Activated CD8-positive, alpha-beta memory T cell treated with anti-CD3 and anti-CD28 coated beads, Interleukin-2, amount 50 U/mL, for 24 hours (primary cell): ENCODE measurements around the gene ZNF442.
"Not testable (repeated sequence)": the region's sequence is repeated elsewhere in the genome, so short reads cannot be mapped to it uniquely, and the experiment has no call there.

Experiments used
- DNase-seq: peaks from one replicate; pipeline ENCODE4 v3.0.0-alpha.2; 2020; ENCODE audit errors: extremely low read depth

ZNF442 gene

DNA sequence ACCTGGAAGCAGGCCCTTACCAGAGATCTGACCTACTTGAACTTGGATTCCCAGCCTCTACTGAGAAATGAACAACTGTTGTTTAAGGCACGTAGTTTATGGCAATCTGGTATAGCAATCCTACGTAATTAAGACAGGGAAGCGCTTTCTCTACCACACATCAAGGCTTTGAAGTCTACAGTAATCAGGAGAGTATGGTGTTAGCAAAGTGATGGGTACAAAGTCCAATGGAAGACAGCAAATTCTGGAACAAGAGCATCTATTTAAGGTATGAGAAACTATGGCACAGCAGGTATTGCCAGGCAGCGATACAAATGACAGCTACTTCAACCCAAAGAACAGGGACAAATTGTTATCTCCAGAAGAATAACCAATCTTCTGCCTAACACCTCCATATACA is 35.1 kb downstream of the ZNF442 start:
- no peak for DNase-seq

DNA sequence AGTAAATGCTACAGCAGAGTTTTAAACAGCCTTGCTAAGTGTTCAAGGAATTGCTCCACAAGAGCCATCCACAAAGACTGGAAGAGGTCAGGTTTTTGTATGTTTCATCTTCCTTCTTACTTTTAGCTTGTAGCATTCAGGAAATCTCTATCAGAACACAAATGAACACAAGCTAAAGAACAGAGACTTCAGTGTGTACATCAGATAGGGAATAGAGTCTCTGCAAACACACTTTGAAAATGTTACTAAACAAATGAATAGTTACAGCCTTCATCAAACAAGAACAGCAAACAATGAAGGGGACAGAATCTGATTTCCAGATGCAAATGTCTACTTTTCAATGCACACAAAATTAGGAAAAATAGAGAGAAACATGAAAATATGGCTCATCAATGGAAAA is 39.8 kb downstream of the ZNF442 start:
- no peak for DNase-seq

DNA sequence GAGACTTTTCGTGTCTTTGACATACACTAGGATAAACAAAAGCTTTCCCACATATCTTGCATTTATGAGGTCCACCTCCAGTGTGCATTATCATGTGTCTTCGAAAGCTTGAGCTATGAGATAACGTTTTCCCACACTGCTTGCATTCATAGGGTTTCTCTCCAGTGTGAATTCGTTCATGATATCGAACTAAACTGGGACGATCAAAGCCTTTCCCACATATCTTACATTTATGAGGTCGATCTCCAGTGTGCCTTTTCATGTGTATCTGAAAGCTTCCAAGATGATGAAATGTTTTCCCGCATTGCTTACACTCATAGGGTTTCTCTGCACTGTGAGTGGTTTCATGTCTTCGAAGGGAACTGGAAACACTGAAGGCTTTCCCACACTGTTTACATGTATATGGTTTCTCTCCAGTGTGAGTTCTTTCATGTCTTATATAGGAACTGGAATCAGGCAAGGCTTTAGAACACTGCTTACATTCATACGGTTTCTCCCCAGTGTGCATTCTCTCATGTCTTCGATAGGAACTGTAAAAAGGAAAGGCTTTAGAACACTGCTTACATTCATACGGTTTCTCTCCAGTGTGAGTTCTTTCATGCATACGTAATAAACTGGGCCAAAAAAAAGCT is 46.6 kb downstream of the ZNF442 start:
- DNase-seq = no peak

DNA sequence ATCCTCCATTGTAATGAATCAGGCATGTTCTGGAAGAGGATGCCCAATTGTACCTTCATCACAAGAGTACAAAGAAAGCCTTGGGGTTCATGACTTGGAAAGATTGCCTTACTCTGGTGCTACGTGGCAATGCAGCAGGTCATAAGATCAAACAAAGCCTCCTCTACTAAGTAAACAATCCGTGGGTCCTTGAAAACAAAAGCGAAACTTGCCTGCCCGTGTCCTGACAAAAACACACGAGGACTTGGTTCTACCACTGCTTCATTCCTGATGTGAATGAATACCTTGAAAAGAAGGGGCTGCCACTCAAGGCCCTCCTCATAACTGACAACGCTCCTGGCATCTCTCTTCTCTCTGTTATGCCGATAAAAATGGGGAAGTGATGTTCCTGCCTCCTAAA is 50.9 kb downstream of the ZNF442 start:
- no peak for DNase-seq

DNA sequence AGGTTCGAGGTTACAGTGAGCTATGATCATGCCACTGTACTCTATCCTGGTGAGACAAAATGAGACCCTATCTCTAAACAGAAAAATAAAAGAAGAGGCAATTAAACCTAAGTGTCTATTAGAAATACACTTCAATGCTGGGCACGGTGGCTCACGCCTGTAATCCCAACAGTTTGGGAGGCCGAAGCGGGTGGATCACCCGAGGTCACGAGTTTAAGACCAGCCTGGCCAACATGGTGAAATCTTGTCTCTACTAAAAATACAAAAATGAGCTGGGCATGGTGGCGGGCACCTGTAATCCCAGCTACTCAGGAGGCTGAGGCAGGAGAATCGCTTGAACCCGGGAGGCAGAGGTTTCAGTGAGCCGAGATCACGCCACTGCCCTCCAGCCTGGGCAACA is 56.6 kb downstream of the ZNF442 start:
- not testable (repeated sequence) for DNase-seq
